Epithelial cell of proximal tubule (primary cell): ENCODE measurements around the gene SPTAN1. TPM values are rescaled to one million over a fixed set of nuclear protein-coding genes. Genes with fewer than 3 reads are reported as not detected.

Experiments used
- DNase-seq: peaks from one replicate; pipeline ENCODE4 v3.0.0-alpha.2; 2011; ENCODE audit warnings: low read depth
- H3K4me3 ChIP-seq: 2 replicates; pipeline ENCODE4 v1.5.1; 2011; ENCODE audit warnings: low read depth, mild to moderate bottlenecking, low read length
- total RNA-seq: library from RNA; depleted of rRNA; stranded (reverse); fragments of >200 nt; gene quantifications from 2 replicates; pipeline ENCODE4 v1.2.3, GENCODE V29; 2015
- TF ChIP-seq, protein P1 (sequence below): conservative IDR thresholded peaks from 2 replicates; pipeline ENCODE4 v1.5.1; 2012; ENCODE audit warnings: low read depth, mild to moderate bottlenecking, low read length

SPTAN1 gene
- total RNA-seq, 1 donor from 2014 or later = 193 TPM

DNA sequence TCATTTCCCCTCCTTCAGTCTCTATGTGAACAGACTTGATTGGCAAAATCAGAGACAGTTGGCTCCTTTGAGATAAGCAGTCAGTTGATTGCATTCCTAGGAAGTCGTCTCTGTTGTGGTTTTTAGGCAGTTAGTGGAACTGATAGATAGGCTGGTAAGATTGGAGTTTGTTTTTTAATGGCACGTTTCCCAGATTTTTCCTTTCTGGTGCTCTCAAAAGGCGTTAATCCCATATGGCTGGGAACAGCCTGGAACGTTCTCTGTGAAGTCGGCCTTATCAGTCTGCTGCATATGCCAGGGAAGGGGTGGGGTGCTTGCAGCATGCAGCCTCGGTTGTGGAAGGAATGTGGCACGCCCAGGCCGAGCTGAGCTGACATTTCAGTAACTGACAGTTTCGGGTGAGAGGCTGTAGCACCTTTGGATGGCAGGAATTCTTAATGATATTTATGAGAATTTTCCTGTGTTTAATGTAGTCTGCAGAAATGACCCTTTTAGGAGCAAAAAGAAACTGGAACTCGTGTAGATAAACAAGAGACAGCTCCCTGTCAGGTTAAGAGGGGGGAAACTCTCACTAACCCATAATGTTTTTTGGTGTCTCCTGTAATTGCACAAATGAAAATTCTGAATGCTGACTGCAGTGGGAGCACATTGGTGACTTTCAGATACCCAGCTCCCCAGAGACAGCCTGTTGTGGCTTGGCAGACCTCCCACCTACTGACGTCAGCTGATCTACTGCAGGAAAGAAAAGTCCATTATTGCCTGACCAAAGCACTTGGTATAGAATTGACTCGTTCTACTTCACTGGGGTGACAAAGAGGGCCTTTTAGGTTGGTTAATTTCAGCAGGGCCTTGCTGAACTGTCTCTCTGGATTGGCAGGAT is 6.3 kb downstream of the SPTAN1 start:
- TF ChIP-seq, protein P1, sequence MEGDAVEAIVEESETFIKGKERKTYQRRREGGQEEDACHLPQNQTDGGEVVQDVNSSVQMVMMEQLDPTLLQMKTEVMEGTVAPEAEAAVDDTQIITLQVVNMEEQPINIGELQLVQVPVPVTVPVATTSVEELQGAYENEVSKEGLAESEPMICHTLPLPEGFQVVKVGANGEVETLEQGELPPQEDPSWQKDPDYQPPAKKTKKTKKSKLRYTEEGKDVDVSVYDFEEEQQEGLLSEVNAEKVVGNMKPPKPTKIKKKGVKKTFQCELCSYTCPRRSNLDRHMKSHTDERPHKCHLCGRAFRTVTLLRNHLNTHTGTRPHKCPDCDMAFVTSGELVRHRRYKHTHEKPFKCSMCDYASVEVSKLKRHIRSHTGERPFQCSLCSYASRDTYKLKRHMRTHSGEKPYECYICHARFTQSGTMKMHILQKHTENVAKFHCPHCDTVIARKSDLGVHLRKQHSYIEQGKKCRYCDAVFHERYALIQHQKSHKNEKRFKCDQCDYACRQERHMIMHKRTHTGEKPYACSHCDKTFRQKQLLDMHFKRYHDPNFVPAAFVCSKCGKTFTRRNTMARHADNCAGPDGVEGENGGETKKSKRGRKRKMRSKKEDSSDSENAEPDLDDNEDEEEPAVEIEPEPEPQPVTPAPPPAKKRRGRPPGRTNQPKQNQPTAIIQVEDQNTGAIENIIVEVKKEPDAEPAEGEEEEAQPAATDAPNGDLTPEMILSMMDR = no peak
- peak overlapping the region; percentile 14 for H3K4me3 ChIP-seq
- DNase-seq = peak; percentile 50

DNA sequence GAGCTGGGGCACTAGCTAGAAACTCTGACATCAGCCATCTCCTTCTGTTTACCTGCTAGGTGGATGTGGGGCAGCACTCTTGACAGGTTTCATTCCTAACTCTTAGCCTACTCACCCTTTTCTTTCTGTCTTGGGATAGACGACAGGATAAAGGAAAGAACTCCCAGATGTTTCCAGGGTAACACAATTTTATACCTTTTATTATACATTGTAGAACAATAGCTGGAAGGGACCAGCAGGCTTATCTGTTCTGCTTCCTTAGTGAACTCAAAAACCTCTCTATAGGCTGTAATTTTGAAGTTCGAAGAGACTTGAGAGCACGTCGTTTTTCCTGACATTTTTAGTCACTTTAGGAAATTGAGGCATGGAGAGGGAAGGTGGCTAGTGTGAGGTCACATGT is 13.2 kb downstream of the SPTAN1 start:
- H3K4me3 ChIP-seq = no peak overlapping the region
- DNase-seq = no peak
- TF ChIP-seq, protein P1 = no peak

DNA sequence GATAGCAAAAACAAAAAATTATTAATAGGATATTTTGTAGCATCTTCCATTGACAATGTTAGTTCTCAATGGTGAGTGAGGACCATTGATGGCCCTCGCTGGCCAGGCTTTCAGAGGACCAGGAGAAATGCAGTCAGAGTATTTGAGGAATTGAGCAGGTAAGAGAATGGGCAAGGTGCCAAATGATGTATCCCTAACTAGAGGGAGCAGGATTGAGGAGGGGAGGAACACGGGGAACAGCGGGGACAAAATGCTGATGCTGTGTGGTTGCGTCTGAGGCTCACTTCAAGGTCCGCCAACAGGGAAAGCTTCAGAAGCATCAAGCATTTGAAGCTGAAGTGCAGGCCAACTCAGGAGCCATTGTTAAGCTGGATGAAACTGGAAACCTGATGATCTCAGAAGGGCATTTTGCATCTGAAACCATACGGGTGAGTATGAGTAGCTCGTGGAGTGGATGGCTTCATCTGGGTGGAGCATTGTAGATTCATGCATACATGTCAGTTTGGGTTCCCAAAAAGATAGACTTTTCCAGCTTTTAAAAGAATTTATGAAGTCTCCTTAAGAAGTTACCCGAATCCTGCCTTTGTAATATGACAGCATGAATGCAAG is 16.2 kb downstream of the SPTAN1 start:
- TF ChIP-seq, protein P1 = no peak
- no peak for DNase-seq
- no peak overlapping the region for H3K4me3 ChIP-seq

DNA sequence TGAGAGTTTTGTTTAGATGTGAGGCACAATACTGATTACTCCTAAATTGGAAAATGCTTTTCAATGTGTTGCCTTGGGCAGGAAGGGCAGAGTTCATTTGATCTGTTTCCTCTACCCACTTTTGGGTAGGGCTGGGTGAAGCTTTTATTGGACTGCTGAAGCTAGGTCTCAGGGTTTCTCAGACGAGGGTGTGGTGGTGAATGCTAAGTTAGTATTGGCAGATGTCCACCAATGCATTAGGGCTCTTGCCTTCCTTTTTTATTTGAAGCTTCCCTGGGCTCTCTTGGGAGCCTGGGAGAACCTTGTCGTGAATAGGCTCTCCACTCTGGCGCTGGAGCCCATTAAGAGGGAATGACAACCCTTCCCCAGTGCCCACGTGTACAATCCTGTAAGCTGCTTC is 23.1 kb downstream of the SPTAN1 start:
- TF ChIP-seq, protein P1 = no peak
- DNase-seq = no peak
- no peak overlapping the region for H3K4me3 ChIP-seq

DNA sequence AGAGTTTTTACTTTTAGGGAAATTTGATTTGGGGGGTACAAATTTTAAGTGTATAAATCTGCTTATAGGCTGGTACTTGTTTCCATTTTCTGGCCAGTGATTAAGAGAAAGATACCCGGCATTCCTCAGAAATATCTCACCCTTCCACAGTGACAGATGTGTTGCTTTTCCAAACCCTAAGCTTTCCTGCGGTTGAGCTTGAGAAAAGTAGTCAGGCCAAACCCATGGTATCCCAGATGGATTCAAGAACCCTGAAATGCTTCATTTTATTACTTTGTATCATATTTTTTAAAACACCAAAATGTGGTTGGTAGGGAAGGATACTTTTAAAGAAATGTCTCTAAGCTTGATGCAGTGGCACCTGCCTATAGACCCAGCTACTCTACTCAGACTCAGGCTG is 23.5 kb downstream of the SPTAN1 start:
- no peak for DNase-seq

DNA sequence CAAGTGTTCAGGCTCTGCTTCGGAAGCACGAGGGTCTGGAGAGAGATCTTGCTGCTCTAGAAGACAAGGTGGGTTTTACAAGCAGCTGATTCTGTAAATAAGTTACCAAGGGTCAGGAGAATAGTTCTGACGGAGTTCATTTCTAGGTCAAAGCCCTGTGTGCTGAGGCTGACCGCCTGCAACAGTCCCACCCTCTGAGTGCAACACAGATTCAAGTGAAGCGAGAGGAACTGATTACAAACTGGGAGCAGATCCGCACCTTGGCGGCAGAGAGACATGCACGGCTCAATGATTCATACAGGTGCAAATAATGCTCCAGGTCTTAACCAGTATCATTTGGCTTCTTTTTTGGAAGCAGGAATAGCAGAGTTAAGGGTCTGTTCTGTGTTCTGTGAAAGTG is 24.8 kb downstream of the SPTAN1 start:
- DNase-seq = no peak

More for the DNA sequence above, 23.5 kb downstream of the SPTAN1 start:
- H3K4me3 ChIP-seq = no peak overlapping the region
- TF ChIP-seq, protein P1 = no peak

More for the DNA sequence above, 24.8 kb downstream of the SPTAN1 start:
- TF ChIP-seq, protein P1 = no peak
- no peak overlapping the region for H3K4me3 ChIP-seq
